ENCODE measurements around the gene KIAA1549. TPM values are rescaled to one million over a fixed set of nuclear protein-coding genes. Genes with fewer than 3 reads are reported as not detected.

KIAA1549 gene
- total and polyA plus RNA-seq, 7 donors, result 0.46 to 4.4 (median 1.4) TPM

GRCh38 chr7:138865843-138866242, 115.3 kb downstream of the KIAA1549 start:
- Histone ChIP-seq H3K36me3 (ENCODE audit: insufficient read depth in 1 of 2, low read depth in 1 of 2) (peaks cover 3 to 8% of the 10 kb centered on the region in 2 donors), H3K27me3 (ENCODE audit: insufficient read depth in 3 of 3, low read length in 2 of 3) (no peaks in the 10 kb centered on the region), H3K4me3 (no peak overlapping the region), H3K9me3 (no peaks in the 10 kb centered on the region), H3K4me1 (no peaks in the 10 kb centered on the region), H3K27ac (no peak overlapping the region)
- ATAC-seq (no peak), DNase-seq (no peak)
- TF ChIP-seq, protein P1, sequence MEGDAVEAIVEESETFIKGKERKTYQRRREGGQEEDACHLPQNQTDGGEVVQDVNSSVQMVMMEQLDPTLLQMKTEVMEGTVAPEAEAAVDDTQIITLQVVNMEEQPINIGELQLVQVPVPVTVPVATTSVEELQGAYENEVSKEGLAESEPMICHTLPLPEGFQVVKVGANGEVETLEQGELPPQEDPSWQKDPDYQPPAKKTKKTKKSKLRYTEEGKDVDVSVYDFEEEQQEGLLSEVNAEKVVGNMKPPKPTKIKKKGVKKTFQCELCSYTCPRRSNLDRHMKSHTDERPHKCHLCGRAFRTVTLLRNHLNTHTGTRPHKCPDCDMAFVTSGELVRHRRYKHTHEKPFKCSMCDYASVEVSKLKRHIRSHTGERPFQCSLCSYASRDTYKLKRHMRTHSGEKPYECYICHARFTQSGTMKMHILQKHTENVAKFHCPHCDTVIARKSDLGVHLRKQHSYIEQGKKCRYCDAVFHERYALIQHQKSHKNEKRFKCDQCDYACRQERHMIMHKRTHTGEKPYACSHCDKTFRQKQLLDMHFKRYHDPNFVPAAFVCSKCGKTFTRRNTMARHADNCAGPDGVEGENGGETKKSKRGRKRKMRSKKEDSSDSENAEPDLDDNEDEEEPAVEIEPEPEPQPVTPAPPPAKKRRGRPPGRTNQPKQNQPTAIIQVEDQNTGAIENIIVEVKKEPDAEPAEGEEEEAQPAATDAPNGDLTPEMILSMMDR (IDR thresholded peaks at IDR 0.05), result no peak
- intact Hi-C loops (cut with DNase I), result no loop called here
- WGBS, 3 donors, result 69 to 81% (median 80%) methylated on average over 4 of the region's 4 CpGs

- WGBS, 3 donors, result 90 to 91% (median 90%) methylated on average over 3 of the region's 3 CpGs
- Histone ChIP-seq H3K27ac (no peak overlapping the region), H3K9me3 (no peaks in the 10 kb centered on the region), H3K36me3 (ENCODE audit: insufficient read depth in 1 of 2, low read depth in 1 of 2) (peaks cover 3 to 4% of the 10 kb centered on the region in 2 donors), H3K4me1 (no peaks in the 10 kb centered on the region), H3K4me3 (no peak overlapping the region), H3K27me3 (ENCODE audit: insufficient read depth in 3 of 3, low read length in 2 of 3) (no peaks in the 10 kb centered on the region)
- intact Hi-C loops (cut with DNase I), result no loop called here
- TF ChIP-seq, protein P1 (IDR thresholded peaks at IDR 0.05), result no peak
- ATAC-seq, result no peak
- no peak for DNase-seq
These were observed 116.5 kb downstream of the KIAA1549 start for GRCh38 chr7:138864667-138865066.

GRCh38 chr7:138863931-138864330, 117.3 kb downstream of the KIAA1549 start:
- ATAC-seq (no peak), DNase-seq (no peak)
- no peaks in the 10 kb centered on the region for H3K9me3 ChIP-seq
- no peak overlapping the region for H3K27ac ChIP-seq
- H3K36me3 ChIP-seq (ENCODE audit: insufficient read depth in 1 of 2, low read depth in 1 of 2), result peaks cover 3 to 4% of the 10 kb centered on the region in 2 donors
- no peaks in the 10 kb centered on the region for H3K27me3 ChIP-seq (ENCODE audit: insufficient read depth in 3 of 3, low read length in 2 of 3)
- intact Hi-C loops (cut with DNase I), result no loop called here
- H3K4me3 ChIP-seq, result no peak overlapping the region
- 92 to 97% (median 96%) methylated on average over 9 of the region's 9 CpGs for WGBS, 3 donors
- H3K4me1 ChIP-seq, result no peaks in the 10 kb centered on the region
- TF ChIP-seq, protein P1 (IDR thresholded peaks at IDR 0.05), result no peak

DNA sequence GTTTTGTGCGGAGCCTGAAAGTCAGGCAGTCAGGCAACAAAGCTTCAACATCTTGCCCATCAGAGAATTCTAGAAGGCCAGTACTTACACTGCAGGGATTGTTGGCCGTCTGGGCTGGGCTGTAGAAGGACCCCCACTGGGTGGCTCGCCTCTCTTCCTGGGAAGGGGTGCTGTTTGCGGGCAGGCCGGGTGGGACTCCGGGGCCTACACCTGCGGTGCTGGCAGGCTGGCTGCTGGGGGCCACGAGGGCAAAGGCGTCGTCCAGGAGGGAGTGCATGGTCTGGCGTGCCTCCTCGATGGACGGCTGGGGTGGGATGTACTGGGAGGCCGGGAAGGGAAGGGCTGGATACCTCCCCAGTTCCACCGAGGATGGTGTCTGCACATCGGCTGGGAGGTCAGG, 120.1 kb downstream of the KIAA1549 start:
- DNase-seq, result no peak
- 93 to 97% (median 93%) methylated on average over 16 of the region's 16 CpGs for WGBS, 3 donors

GRCh38 chr7:138857728-138858127, 123.5 kb downstream of the KIAA1549 start:
- TF ChIP-seq, protein P1 (IDR thresholded peaks at IDR 0.05), result no peak
- Histone ChIP-seq H3K36me3 (ENCODE audit: insufficient read depth in 1 of 2, low read depth in 1 of 2) (no peaks in the 10 kb centered on the region), H3K27me3 (ENCODE audit: insufficient read depth in 3 of 3, low read length in 2 of 3) (no peaks in the 10 kb centered on the region), H3K4me3 (no peak overlapping the region), H3K27ac (no peak overlapping the region), H3K9me3 (no peaks in the 10 kb centered on the region), H3K4me1 (no peaks in the 10 kb centered on the region)
- ATAC-seq (no peak), DNase-seq (no peak)
- intact Hi-C loops (cut with DNase I), result no loop called here

More for the DNA sequence above, 120.1 kb downstream of the KIAA1549 start:
- Histone ChIP-seq H3K27ac (no peak overlapping the region), H3K4me1 (no peaks in the 10 kb centered on the region), H3K27me3 (ENCODE audit: insufficient read depth in 3 of 3, low read length in 2 of 3) (no peaks in the 10 kb centered on the region), H3K4me3 (no peak overlapping the region), H3K36me3 (ENCODE audit: insufficient read depth in 1 of 2, low read depth in 1 of 2) (peaks cover 0 to 3% of the 10 kb centered on the region in 2 donors), H3K9me3 (no peaks in the 10 kb centered on the region)
- no peak for ATAC-seq
- intact Hi-C loops (cut with DNase I), result no loop called here
- TF ChIP-seq, protein P1 (IDR thresholded peaks at IDR 0.05), result no peak

Data from psoas muscle (tissue), 8 donors.